Memory B cell (primary cell): ENCODE results near the gene CRELD1.

Experiments used
- ATAC-seq: fragments of 150-1000 bp; cut with Tn5 transposase; 2 replicates; pipeline ENCODE4 v1.10.0; 2021; ENCODE audit warnings: low read depth, mild to moderate bottlenecking, moderate library complexity
- DNase-seq, 2 donors: peaks; one replicate each; pipeline ENCODE4 v3.0.0; 2022; ENCODE audit warnings: low spot score in 2 of 2
- H3K27ac Mint-ChIP-seq: one replicate; pipeline ENCODE4 v1.8.0; 2022; ENCODE audit warnings: mild to moderate bottlenecking, moderate library complexity, mixed read lengths
- H3K27me3 Mint-ChIP-seq: one replicate; pipeline ENCODE4 v1.8.0; 2022; ENCODE audit warnings: mixed read lengths
- H3K36me3 Mint-ChIP-seq: one replicate; pipeline ENCODE4 v1.8.0; 2022; ENCODE audit warnings: mild to moderate bottlenecking, mixed read lengths
- H3K4me1 Mint-ChIP-seq: one replicate; pipeline ENCODE4 v1.8.0; 2022; ENCODE audit warnings: mixed read lengths
- H3K4me3 Mint-ChIP-seq: one replicate; pipeline ENCODE4 v1.8.0; 2022; ENCODE audit warnings: mild to moderate bottlenecking, moderate library complexity, mixed read lengths
- H3K9me3 Mint-ChIP-seq: one replicate; pipeline ENCODE4 v1.8.0; 2022; ENCODE audit warnings: mixed read lengths

CRELD1 gene

DNA sequence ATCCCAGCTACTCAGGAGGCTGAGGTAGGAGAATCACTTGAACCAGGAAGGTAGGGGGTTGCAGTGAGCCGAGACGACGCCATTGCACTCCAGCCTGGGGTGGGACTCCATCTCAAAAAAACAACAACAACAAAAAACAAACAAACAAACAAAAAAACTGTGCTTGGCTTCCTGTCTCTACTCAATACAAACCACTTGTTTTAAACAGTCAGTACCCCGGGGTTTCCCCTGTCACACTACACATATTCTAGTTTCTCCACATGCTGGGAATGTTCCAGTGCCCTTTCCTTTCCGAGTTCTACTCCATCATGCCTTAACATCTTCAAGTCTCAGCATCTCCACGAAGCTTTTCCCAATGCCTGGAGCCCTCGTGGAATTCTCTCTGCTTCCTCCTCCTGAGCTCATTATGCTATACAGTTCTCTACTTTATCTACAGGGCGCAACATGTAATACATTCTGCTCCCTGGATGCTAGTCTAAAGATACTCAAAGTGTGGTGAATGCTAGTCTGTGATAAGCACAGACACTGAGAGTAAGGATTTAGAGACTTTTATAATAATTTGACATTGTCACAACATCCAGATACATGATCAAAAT, 45.2 kb downstream of the CRELD1 start:
- ATAC-seq: no peak
- H3K27me3 Mint-ChIP-seq: no peaks in the 10 kb centered on the region
- H3K27ac Mint-ChIP-seq: no peak overlapping the region
- H3K4me3 Mint-ChIP-seq: no peak overlapping the region
- DNase-seq: no peak
- peaks cover 17% of the 10 kb centered on the region for H3K36me3 Mint-ChIP-seq
- no peaks in the 10 kb centered on the region for H3K9me3 Mint-ChIP-seq
- H3K4me1 Mint-ChIP-seq: peaks cover 7% of the 10 kb centered on the region

- DNase-seq (no peak), ATAC-seq (no peak)
- peaks cover 12% of the 10 kb centered on the region for H3K36me3 Mint-ChIP-seq
- no peaks in the 10 kb centered on the region for H3K27me3 Mint-ChIP-seq
- H3K27ac Mint-ChIP-seq: no peak overlapping the region
- H3K4me1 Mint-ChIP-seq: peaks cover 7% of the 10 kb centered on the region
- H3K9me3 Mint-ChIP-seq: no peaks in the 10 kb centered on the region
- no peak overlapping the region for H3K4me3 Mint-ChIP-seq
Observed at GRCh38 chr3:9980251-9980650, 46.6 kb downstream of the CRELD1 start.

GRCh38 chr3:9986230-9986725, 52.6 kb downstream of the CRELD1 start:
- DNase-seq: no peak
- H3K36me3 Mint-ChIP-seq: no peaks in the 10 kb centered on the region
- peaks cover 10% of the 10 kb centered on the region for H3K4me1 Mint-ChIP-seq
- H3K9me3 Mint-ChIP-seq: no peaks in the 10 kb centered on the region
- ATAC-seq: peak; percentile 17
- H3K27ac Mint-ChIP-seq: peak overlapping the region; percentile 99
- H3K4me3 Mint-ChIP-seq: peak overlapping the region; percentile 90
- H3K27me3 Mint-ChIP-seq: no peaks in the 10 kb centered on the region

DNA sequence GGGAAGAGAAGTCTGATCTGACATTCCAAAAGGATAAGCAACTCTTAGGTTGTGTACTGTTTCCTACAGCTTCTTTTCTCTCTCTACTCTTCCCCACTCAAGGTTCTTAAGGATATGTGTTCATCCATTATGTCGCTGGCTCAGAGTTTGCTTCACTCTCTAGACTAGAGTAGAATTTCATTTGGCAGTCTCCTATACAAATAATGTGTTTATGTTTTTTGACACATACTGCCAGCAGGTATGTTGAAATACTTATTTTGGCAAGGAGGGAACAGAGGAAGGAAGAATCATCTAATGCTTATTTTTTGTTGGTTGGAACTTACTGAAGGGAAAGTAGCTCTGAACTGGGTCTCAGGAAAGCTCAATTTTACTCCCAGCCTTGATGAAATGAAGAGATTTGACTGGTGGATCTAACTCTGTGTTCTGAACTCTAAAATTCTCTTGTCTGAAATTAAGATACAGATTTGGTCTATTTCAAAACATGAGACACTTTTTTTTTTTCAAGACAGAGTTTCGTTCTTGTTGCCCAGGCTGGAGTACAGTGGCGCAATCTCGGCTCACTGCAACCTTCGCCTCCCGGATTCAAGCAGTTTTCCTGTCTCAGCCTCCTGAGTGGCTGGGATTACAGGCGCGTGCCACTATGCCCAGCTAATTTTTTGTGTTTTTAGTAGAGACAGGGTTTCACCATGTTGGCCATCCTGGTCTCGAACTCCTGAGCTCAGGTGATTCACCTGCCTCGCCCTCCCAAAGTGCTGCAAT, 60.6 kb downstream of the CRELD1 start:
- no peak for DNase-seq
- Mint-ChIP-seq H3K4me1 (no peaks in the 10 kb centered on the region), H3K4me3 (no peak overlapping the region), H3K27ac (peak overlapping the region; percentile 11), H3K36me3 (peaks cover 5% of the 10 kb centered on the region), H3K27me3 (no peaks in the 10 kb centered on the region), H3K9me3 (no peaks in the 10 kb centered on the region)
- no peak for ATAC-seq
